ENCODE results near the gene HRAS.
"Not testable (repeated sequence)": the region's sequence is repeated elsewhere in the genome, so short reads cannot be mapped to it uniquely, and the experiment has no call there.

Gene HRAS

GRCh38 chr11:535519-536454 lies at the start of gene HRAS:
TSS of gene HRAS (minus strand) at chr11:535576.
- DNase-seq (ENCODE audit: low spot score) = peak; percentile 100

GRCh38 chr11:584287-584686 lies 48.9 kb upstream of the HRAS start:
- DNase-seq (ENCODE audit: low spot score) = no peak

- no peak for DNase-seq (ENCODE audit: low spot score)
Observed at GRCh38 chr11:581752-582151, 46.4 kb upstream of the HRAS start.

GRCh38 chr11:581342-581741 lies 46.0 kb upstream of the HRAS start:
- DNase-seq (ENCODE audit: low spot score) = no peak

- DNase-seq (ENCODE audit: low spot score) = no peak
Observed at GRCh38 chr11:579830-580601, 44.6 kb upstream of the HRAS start.

- DNase-seq (ENCODE audit: low spot score) = no peak
Observed at GRCh38 chr11:578276-579035, 43.1 kb upstream of the HRAS start.

- no peak for DNase-seq (ENCODE audit: low spot score)
Observed at GRCh38 chr11:577611-577894, 42.2 kb upstream of the HRAS start.

- DNase-seq (ENCODE audit: low spot score) = no peak
Observed at GRCh38 chr11:576811-577610, 41.6 kb upstream of the HRAS start.

- DNase-seq (ENCODE audit: low spot score) = peak; percentile 99
Observed at GRCh38 chr11:575996-576768, 40.8 kb upstream of the HRAS start, which contains the start of gene PHRF1. TSS of gene PHRF1 (plus strand) at chr11:576470. CDS start at chr11:581513, 5,043 bp downstream.

- no peak for DNase-seq (ENCODE audit: low spot score)
Observed at GRCh38 chr11:575313-575995, 40.1 kb upstream of the HRAS start.

GRCh38 chr11:574632-575312 lies 39.4 kb upstream of the HRAS start:
- DNase-seq (ENCODE audit: low spot score) = no peak

GRCh38 chr11:574031-574570 lies 38.7 kb upstream of the HRAS start:
- DNase-seq (ENCODE audit: low spot score) = not testable (repeated sequence)

GRCh38 chr11:573146-573759 lies 37.9 kb upstream of the HRAS start:
- DNase-seq (ENCODE audit: low spot score) = no peak

- DNase-seq (ENCODE audit: low spot score) = no peak
Observed at GRCh38 chr11:571802-572185, 36.4 kb upstream of the HRAS start.

- DNase-seq (ENCODE audit: low spot score) = no peak
Observed at GRCh38 chr11:569158-569885, 33.9 kb upstream of the HRAS start.

- DNase-seq (ENCODE audit: low spot score) = peak; percentile 96
Observed at GRCh38 chr11:568306-569157, 33.2 kb upstream of the HRAS start.

GRCh38 chr11:567629-568292 lies 32.4 kb upstream of the HRAS start:
- no peak for DNase-seq (ENCODE audit: low spot score)
